GM12875 (cell line): Measurements from ENCODE around the gene NUDT13.

Source experiments
- H3K4me3 ChIP-seq: one replicate; pipeline ENCODE4 v1.5.1; 2011; ENCODE audit warnings: low read depth, low read length, control low read depth
- CTCF ChIP-seq: IDR thresholded peaks from 2 replicates; pipeline ENCODE4 v1.5.1; 2011; ENCODE audit warnings: low read depth, mild to moderate bottlenecking, control low read depth, inconsistent platforms, low read length, moderate library complexity, borderline replicate concordance; ENCODE audit not compliant: insufficient read depth

Gene NUDT13

DNA sequence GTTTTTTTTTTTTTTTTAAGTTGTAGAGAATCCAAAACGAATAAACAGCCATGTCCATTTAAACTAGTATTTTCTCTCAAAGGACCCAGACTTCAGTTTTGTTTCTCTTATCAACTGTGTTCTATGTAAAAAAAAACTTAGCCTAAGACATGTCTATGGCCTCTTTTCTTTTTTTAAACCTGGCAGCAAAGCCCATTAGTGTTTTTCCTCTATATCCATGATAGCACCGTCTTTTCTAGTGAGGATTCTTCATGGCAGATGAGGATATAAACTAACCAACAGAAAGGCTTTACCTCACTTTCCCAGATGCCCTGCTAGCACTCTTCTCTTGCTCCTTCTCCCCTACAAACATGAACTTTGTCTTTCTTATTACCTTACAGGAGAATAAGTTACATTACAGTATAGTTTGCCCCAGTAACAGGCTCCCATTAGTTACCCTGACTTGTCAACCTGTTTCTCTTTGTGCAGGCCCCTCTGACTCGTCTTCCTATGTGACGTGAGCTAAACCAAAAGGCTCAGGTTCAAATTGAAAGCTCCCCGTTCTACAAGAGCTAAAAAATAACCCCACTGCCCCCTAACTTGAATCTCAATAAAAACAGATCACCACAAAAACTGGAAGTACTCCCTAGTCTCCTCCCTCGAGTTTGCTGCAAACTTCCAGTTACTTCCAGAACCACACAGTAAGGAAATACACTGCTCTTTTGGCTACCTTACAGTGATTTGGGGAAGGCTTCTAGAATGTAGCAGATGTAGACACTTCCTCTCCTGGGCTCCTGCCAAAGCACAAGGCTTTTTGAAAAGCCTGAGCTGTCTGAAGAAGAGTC lies 33.7 kb upstream of the NUDT13 start:
- no peak for TF ChIP-seq CTCF
- H3K4me3 ChIP-seq = no peak overlapping the region

GRCh38 chr10:73079779-73080541 lies 30.3 kb upstream of the NUDT13 start:
- no peak for TF ChIP-seq CTCF
- H3K4me3 ChIP-seq = no peak overlapping the region

GRCh38 chr10:73083221-73083620 lies 27.0 kb upstream of the NUDT13 start:
- TF ChIP-seq CTCF = no peak
- H3K4me3 ChIP-seq = no peak overlapping the region

- no peak for TF ChIP-seq CTCF
- H3K4me3 ChIP-seq = no peak overlapping the region
Measured at GRCh38 chr10:73084209-73084608, 26.0 kb upstream of the NUDT13 start.

- no peak for TF ChIP-seq CTCF
- no peak overlapping the region for H3K4me3 ChIP-seq
Measured at GRCh38 chr10:73086816-73087215, 23.4 kb upstream of the NUDT13 start.

DNA sequence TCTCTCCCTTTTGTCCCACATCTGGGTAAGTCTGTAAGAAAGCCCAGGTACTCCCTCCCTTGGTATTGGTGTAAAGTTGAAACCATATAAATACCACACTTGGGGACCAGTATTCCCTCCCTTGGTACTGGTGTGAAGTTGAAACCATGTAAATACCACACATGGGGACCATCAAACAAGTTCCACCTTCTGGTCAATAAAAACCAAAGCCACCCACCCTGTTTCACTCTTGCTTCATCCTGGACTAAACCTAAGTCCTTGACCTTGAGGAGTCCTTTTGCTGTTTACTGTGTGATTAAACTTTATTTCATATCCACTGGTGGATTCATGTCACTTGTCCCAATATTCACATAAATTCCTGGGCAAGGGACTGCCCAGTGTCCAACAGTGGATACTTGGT lies 22.0 kb upstream of the NUDT13 start:
- H3K4me3 ChIP-seq = no peak overlapping the region
- TF ChIP-seq CTCF = no peak
